T-helper 22 cell (primary cell): ENCODE data around the gene RANBP10.

Experiments used
- DNase-seq: peaks from one replicate; pipeline ENCODE4 v3.0.0-alpha.2; 2020; ENCODE audit warnings: low read depth

The RANBP10 gene

DNA sequence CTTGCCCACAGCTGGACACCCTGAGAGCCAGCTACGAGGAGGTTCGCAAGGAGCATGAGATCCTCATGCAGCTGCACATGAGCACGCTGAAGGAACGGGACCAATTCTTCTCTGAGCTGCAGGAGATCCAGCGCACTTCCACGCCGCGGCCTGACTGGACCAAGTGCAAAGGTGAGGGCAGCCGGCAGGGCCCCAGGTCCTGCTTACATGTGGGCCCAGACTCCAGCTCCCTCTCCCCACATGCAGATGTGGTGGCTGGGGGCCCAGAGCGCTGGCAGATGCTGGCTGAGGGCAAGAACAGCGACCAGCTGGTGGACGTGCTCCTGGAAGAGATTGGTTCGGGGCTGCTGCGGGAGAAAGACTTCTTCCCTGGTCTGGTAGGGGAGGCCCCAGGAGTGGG is 19.5 kb upstream of the RANBP10 start:
- no peak for DNase-seq

- no peak for DNase-seq
Observed at GRCh38 chr16:67825119-67825518, 18.8 kb upstream of the RANBP10 start.

- no peak for DNase-seq
Observed at GRCh38 chr16:67822511-67822910, 16.2 kb upstream of the RANBP10 start.

DNA sequence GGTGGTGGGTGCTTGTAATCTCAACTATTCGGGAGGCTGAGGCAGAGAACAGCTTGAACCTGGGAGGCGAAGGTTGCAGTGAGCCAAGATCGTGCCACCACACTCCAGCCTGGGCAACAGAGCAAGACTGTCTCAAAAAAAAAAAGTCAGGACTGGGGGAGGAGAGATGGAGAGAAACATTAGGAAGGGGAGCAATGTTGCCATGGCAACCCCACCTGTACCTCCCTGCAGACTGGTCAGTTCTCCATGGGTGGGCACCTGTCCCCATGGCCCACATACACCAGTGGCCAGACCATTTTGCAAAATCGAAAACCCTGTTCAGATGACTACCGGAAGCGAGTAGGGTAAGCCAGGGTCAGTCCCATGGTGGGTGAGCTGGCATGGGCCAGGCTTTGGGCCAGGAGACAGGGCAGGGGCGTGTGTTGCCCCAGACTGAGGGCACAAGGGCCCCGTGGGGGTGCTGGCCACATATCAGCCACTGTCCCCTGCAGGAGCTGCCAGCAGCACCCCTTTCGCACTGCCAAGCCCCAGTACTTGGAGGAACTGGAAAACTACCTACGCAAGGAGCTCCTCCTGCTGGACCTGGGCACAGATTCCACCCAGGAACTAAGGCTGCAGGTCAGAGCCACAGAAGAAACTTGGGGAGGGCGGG is 14.4 kb upstream of the RANBP10 start:
- DNase-seq, result no peak

DNA sequence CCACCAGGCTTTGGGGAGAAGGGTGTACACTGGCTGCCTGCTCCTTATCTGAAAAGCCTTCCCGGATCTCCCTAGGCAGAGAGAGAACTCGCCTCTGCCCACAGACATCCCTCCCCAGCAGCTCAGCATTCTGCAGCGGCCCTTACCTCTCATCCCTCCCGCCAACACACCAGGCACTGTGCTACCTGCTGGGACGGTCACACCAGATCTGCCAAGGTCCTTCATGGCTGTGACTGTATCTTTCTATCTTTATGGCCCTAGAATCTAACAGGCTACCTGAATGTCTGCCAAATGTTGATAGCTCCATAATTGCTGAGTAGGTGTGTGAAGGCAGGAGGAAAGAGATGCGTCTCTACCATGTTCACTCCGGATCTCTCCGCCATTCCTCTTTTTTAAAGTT is 8.2 kb upstream of the RANBP10 start:
- DNase-seq, result no peak

GRCh38 chr16:67811899-67812298 is 5.5 kb upstream of the RANBP10 start:
- no peak for DNase-seq

GRCh38 chr16:67807148-67807682 is 855 bp upstream of the RANBP10 start:
- DNase-seq, result no peak

DNA sequence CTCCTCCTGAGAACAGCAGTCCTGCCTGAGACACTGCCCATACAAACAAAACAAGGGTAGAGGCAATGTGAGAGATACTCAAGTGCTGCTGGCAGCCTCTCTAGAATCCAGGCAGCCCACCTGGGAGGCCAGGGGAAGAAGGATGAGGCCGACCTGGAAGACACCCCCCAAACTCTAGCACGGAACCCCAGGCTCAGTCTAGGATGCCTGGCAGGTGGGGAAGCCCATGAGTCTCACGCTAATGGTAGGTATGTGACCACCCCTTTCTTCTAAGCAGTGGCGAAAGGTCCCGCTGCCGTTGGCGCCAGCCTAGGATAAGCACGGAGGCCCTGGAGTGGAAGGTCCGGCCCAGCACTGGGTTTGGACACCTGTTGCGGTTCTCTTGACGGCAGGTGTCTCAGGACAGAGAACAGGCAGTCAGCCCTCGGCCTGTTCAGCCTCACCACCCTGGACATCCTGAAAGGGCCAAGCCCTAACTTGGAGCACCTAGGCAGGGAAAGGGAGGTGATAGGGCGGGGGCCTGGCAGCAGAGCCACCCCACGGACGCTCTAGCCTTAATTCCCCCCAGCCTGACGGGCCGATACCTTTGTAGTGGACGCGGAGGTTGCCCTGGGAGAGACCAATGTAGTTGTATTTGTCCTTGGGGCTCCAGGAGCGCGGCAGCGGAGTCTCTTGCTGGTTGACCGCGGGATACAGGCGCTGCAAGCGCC is 487 bp downstream of the RANBP10 start:
- DNase-seq, result no peak

GRCh38 chr16:67804853-67805542 is 1.4 kb downstream of the RANBP10 start:
- no peak for DNase-seq

- DNase-seq, result no peak
Observed at GRCh38 chr16:67803894-67804293, 2.5 kb downstream of the RANBP10 start.

- DNase-seq, result no peak
Observed at GRCh38 chr16:67801883-67802282, 4.5 kb downstream of the RANBP10 start.

- no peak for DNase-seq
Observed at GRCh38 chr16:67801241-67801640, 5.1 kb downstream of the RANBP10 start.

DNA sequence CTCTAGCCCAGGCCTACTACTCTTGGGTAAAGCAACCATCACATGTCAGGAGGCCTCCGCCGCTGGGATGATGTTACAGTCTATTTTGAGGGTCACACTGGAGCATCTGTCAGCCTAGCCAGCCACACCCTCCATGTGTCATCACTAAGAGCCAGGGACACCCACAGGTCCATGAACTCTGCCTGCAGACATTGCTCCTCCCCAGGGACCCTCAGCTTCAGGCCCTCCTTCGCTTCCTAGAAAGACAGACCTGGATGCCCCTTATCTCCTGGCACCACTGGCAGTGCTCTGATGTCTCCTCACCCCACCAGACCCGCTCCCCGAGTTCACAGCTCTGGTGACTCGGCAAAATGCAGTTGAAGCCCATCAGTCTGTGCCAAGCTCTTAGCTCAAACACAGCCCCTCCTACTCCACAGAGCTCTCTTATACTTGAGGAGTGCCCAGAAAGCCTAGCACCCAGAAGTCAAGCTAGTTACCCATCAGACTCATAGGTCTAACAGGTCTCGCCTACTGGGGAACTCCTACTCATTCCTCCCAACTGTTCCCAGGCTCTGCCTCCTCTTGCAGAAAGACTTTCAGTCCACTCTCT is 5.9 kb downstream of the RANBP10 start:
- DNase-seq, result no peak

DNA sequence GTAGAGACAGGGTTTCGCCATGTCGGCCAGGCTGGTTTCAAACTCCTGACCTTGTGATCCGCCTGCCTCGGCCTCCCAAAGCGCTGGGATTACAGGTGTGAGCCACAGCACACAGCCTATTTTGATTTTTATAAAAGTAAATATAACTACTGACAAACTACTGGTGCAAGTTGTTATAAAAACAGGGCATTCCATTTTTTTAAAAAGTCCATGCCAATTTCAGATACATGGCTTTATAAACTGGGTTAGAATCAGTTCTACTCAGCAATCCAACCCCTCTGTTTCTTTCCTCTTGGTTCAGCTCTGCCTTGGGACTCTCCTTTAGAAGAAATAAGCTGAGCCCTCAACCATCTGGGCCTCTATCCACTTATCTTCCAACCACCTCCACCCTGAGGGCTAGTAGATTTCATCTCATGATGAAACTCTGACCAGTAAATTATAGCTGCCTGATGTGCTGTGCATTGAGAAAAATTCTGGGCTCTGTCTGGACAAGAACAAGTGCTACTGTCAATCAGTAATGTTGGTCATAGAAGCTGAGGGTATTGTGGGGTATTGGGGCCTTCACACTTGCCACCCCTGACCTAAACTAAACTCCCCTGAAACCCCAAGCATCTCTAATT is 10.2 kb downstream of the RANBP10 start:
- no peak for DNase-seq

DNA sequence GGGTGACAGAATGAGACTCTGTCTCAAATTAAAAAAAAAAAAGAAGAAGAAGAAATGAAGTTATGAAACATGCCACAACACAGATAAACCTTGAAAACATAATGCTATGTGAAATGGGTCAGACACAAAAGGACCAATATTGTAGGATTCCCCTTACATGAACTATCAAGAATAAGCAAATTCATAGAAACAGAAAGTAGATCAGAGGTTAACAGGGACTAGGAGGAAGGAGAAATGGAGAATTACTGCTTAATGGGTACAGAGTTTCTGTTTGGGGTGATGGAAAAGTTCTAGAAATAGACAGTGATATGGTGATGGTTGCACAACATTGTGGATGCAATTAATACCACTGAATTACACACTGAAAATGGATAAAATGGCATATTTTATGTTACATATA is 16.3 kb downstream of the RANBP10 start:
- DNase-seq, result no peak

- no peak for DNase-seq
Observed at GRCh38 chr16:67786491-67786890, 19.9 kb downstream of the RANBP10 start.

GRCh38 chr16:67783353-67783725 is 23.0 kb downstream of the RANBP10 start:
- DNase-seq, result no peak

GRCh38 chr16:67782567-67783352 is 23.6 kb downstream of the RANBP10 start:
- DNase-seq, result no peak

- DNase-seq, result no peak
Observed at GRCh38 chr16:67781565-67781921, 24.8 kb downstream of the RANBP10 start.

DNA sequence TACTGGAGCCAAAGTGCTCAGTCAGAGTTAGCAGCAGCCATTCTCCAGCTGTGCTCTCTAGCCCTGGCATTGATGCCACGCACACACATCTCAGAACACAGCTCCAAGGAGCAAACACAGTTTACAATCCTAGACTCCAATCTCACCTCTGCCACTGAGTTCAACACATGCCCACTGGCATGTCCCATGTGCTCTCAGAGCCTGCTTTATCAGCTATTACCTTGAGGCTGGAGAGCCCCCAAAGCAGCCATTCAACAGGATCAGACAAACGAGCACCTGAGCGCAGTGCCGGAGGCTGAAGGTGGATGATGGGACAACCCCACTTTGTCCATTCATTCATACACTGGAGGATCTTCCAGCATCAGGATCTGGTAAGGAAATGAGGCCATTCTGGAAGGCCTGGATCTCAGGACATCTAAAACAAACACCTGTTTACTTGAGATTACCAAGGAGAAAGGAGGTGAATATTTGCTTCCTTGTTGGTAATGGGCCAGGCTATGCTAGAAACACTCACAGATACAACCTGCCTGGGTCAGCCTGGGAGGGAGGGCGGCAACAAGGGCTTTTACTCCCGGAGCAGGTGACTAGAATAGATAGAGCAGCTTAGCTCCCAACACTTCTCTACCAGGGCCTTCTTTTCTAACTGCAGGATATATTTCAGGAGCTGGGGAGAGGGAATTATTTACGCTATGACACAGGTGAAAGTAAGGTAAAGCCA is 25.4 kb downstream of the RANBP10 start:
- no peak for DNase-seq
